CD14-positive monocyte (primary cell): ENCODE data around the gene MYL3. TPM values are rescaled to one million over a fixed set of nuclear protein-coding genes. Genes with fewer than 3 reads are reported as not detected.

ENCODE experiments used
- DNase-seq, 3 donors: peaks; one replicate each; pipeline ENCODE4 v3.0.0-alpha.2; 2011 to 2022
- H2AFZ ChIP-seq: 2 replicates; pipeline ENCODE4 v1.6.0; 2012; ENCODE audit warnings: mild to moderate bottlenecking, low read depth, low read length, inconsistent platforms; ENCODE audit not compliant: insufficient read depth, poor library complexity, severe bottlenecking
- H3K27ac ChIP-seq, 2 donors: 1 replicate in 1 of 2; 2 replicates in 1 of 2; pipeline ENCODE4 v1.5.1; 2012 to 2013; ENCODE audit warnings: low read length in 2 of 2, control low read depth in 1 of 2, inconsistent platforms in 1 of 2, low read depth in 1 of 2, mild to moderate bottlenecking in 1 of 2
- H3K27me3 ChIP-seq, 2 donors: one replicate each; pipeline versions ENCODE4 v1.6.0 to v1.6.1; 2011 to 2013; ENCODE audit warnings: low read length in 2 of 2; ENCODE audit not compliant: control insufficient read depth in 2 of 2, insufficient read depth in 2 of 2
- H3K36me3 ChIP-seq, 2 donors: replicated peaks in 1 of 2; 1 replicate in 1 of 2; 2 replicates in 1 of 2; pipeline versions ENCODE4 v1.5.1 to v1.6.1; 2012 to 2013; ENCODE audit warnings: low read length in 2 of 2, control low read depth in 1 of 2, inconsistent platforms in 1 of 2, mild to moderate bottlenecking in 1 of 2; ENCODE audit not compliant: insufficient read depth in 2 of 2, control insufficient read depth in 1 of 2
- H3K4me1 ChIP-seq, 2 donors: 1 replicate in 1 of 2; 2 replicates in 1 of 2; pipeline versions ENCODE4 v1.5.1 to v1.6.1; 2012 to 2013; ENCODE audit warnings: low read length in 2 of 2, control low read depth in 1 of 2, inconsistent platforms in 1 of 2, mild to moderate bottlenecking in 1 of 2, moderate library complexity in 1 of 2; ENCODE audit not compliant: insufficient read depth in 2 of 2, control insufficient read depth in 1 of 2
- H3K4me2 ChIP-seq: replicated peaks from 2 replicates; pipeline ENCODE3; 2012; ENCODE audit warnings: low read length, moderate library complexity, mild to moderate bottlenecking; ENCODE audit not compliant: poor library complexity, severe bottlenecking; ENCODE audit errors: extremely low read depth
- H3K4me3 ChIP-seq, 3 experiments: fragments of 200-600 bp in 1 of 3; sonication (generic) in 1 of 3; replicated peaks in 1 of 3; 1 replicate in 2 of 3; 2 replicates in 1 of 3; pipeline ENCODE4 v1.5.1; 2011 to 2013; ENCODE audit warnings: low read length in 3 of 3, mild to moderate bottlenecking in 3 of 3, control low read depth in 2 of 3, low read depth in 2 of 3, inconsistent platforms in 1 of 3, moderate library complexity in 1 of 3
- H3K79me2 ChIP-seq: 2 replicates; pipeline ENCODE4 v1.6.0; 2012; ENCODE audit warnings: mild to moderate bottlenecking, control low read depth, inconsistent platforms, low read length, moderate library complexity; ENCODE audit not compliant: insufficient read depth
- H3K9ac ChIP-seq: 2 replicates; pipeline ENCODE4 v1.6.0; 2017; ENCODE audit warnings: low read length, mild to moderate bottlenecking; ENCODE audit not compliant: insufficient read depth, poor library complexity, severe bottlenecking
- H3K9me3 ChIP-seq, 2 donors: replicated peaks in 1 of 2; 1 replicate in 1 of 2; 2 replicates in 1 of 2; pipeline versions ENCODE4 v1.5.1 to v1.6.1; 2012 to 2013; ENCODE audit warnings: low read length in 2 of 2, control low read depth in 1 of 2; ENCODE audit not compliant: control insufficient read depth in 1 of 2, insufficient read depth in 1 of 2
- H4K20me1 ChIP-seq: 2 replicates; pipeline ENCODE4 v1.6.0; 2012; ENCODE audit warnings: mild to moderate bottlenecking, low read length, control low read depth, moderate library complexity; ENCODE audit not compliant: insufficient read depth
- H3K27ac Mint-ChIP-seq, 7 donors: one replicate each; pipeline ENCODE4 v1.8.0; 2020; ENCODE audit warnings: mild to moderate bottlenecking in 7 of 7, mixed read lengths in 7 of 7, moderate library complexity in 6 of 7, inconsistent platforms in 2 of 7
- H3K27me3 Mint-ChIP-seq, 3 donors: one replicate each; pipeline ENCODE4 v1.8.0; 2021 to 2022; ENCODE audit warnings: low read depth in 3 of 3, mild to moderate bottlenecking in 3 of 3, mixed read lengths in 3 of 3, moderate library complexity in 3 of 3, inconsistent platforms in 1 of 3
- H3K36me3 Mint-ChIP-seq, 2 donors: one replicate each; pipeline ENCODE4 v1.8.0; 2020; ENCODE audit warnings: mixed read lengths in 2 of 2, inconsistent platforms in 1 of 2, mild to moderate bottlenecking in 1 of 2
- H3K4me1 Mint-ChIP-seq: one replicate; pipeline ENCODE4 v1.8.0; 2020; ENCODE audit warnings: mild to moderate bottlenecking, mixed read lengths
- H3K4me3 Mint-ChIP-seq, 2 donors: one replicate each; pipeline ENCODE4 v1.8.0; 2020; ENCODE audit warnings: mild to moderate bottlenecking in 2 of 2, mixed read lengths in 2 of 2, moderate library complexity in 1 of 2
- H3K9me3 Mint-ChIP-seq, 7 donors: one replicate each; pipeline ENCODE4 v1.8.0; 2020 to 2022; ENCODE audit warnings: mixed read lengths in 7 of 7, mild to moderate bottlenecking in 6 of 7, moderate library complexity in 6 of 7, inconsistent platforms in 2 of 7
- CTCF ChIP-seq: fragments of 200-600 bp; IDR thresholded peaks from one replicate; pipeline ENCODE4 v1.8.0; 2022; ENCODE audit warnings: antibody characterized with exemption, mild to moderate bottlenecking
- WGBS: methylation state at CpG from one replicate; pipeline ENCODE4 v1.1.5; 2013; ENCODE audit warnings: missing lambda C conversion rate; ENCODE audit not compliant: insufficient coverage; 5-methylcytosine and 5-hydroxymethylcytosine counted together
- intact Hi-C, 2 donors: fragments of 100-400 bp; cut with micrococcal nuclease; formaldehyde crosslinking; loops; one replicate each; pipeline versions ENCODE4 v1.15.0 to v1.15.1; 2023
- polyA plus RNA-seq, 3 donors: library from polyadenylated mRNA; depleted of rRNA in 1 of 3; unstranded in 2 of 3; stranded (reverse) in 1 of 3; fragments of 300-500 nt in 2 of 3; fragments of >200 nt in 1 of 3; fragmentation: Illumina TruSeq in 2 of 3; gene quantifications; 1 replicate in 2 of 3; 2 replicates in 1 of 3; pipeline ENCODE4 v1.2.3, GENCODE V29; 2012 to 2021

The MYL3 gene
- polyA plus RNA-seq, 3 donors = not detected

DNA sequence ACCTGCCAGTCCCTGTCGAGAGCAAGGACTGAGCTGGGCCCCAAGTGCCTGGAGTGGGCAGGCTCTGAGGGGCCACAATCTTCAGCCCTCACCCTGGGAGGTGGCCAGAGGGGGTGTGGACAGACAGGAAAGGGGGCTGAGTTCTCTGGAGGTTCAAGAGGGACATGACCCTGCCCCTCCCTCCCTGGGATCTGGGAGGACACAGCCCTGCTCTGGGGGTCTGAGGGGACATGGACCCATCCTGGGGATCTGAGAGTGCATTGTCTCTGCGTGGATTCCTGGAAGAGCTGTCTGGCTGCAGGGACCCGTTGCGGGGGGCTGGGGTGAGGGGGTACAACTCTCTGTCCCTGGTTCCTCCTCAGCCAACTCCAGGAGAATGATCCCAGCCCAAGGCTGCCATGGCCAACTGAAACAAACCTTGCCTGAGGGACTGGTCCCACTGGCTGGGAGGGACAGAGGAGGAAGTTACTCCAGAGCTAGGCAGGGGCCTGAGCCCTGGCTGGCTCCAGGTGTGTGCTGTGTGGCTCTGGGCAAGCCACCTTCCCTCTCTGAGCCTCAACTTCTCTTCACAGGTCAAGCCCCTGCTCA lies 43.3 kb upstream of the MYL3 start:
- Mint-ChIP-seq H3K27me3 (peaks cover 2 to 5% (median 3%) of the 10 kb centered on the region in 3 donors), H3K36me3 (no peaks in the 10 kb centered on the region), H3K4me1 (peaks cover 22% of the 10 kb centered on the region), H3K27ac (peak overlapping the region in 1 of 7 donors; percentile 22), H3K4me3 (no peak overlapping the region), H3K9me3 (peaks cover 0 to 1% (median 0%) of the 10 kb centered on the region in 7 donors)
- H4K20me1 ChIP-seq = no peaks in the 10 kb centered on the region
- H3K4me1 ChIP-seq = peaks cover 14 to 30% of the 10 kb centered on the region in 2 donors
- no peak overlapping the region for H3K4me3 ChIP-seq
- no peaks in the 10 kb centered on the region for H3K9me3 ChIP-seq
- TF ChIP-seq CTCF = no peak
- H3K9ac ChIP-seq = no peak overlapping the region
- H3K27ac ChIP-seq = no peak overlapping the region
- H2AFZ ChIP-seq = no peak overlapping the region
- WGBS = 70% methylated on average over 4 of the region's 4 CpGs
- H3K4me2 ChIP-seq = no peak overlapping the region
- no peaks in the 10 kb centered on the region for H3K79me2 ChIP-seq
- no peak for DNase-seq
- intact Hi-C loops = loop anchor here in 1 of 2 donors (5.0 kb wide), 2 partner anchors 39 to 199 kb away; no protein-coding TSS in a partner anchor
- peaks cover 0 to 3% of the 10 kb centered on the region in 2 donors for H3K27me3 ChIP-seq
- H3K36me3 ChIP-seq = no peaks in the 10 kb centered on the region

DNA sequence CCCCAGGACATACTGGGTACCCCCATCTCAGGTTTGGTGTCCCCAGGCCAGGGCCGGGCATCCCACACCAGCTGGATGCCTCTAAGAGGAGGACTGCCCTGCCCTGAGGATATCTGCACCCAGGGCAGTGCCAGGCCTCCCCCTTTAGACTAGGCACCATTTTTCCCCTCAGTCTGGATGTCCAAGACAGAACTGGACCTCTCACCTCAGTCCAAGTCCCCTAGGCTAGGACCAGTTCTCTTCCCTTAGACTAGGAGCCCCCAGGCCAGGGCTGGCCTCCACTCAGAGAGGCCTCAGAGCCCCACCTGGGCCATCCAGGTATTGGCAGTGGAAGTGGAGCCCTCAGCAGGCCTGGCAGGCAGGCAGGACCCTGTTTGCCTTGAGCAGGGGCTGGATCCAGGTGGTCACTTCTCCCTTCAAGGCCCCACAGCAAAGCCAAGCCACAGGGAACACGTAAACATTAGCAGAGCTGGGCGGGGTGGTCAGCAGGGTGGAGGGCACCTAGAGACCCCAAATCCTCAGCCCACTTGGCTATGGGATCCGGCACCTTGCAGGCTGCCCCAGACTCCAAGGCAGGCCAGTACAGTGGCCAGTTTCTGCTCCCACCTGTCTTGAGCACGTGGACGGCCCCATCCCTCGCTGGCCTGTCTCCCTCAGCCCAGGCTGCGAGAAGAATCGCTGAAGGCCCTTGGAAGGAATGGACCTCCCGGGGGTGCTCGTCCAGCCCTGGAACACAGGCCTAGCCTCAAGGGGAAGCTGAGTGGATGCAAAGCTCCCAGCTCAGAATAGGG lies 42.6 kb upstream of the MYL3 start:
- H3K9me3 Mint-ChIP-seq = peaks cover 0 to 1% (median 0%) of the 10 kb centered on the region in 7 donors
- TF ChIP-seq CTCF = no peak
- H3K36me3 ChIP-seq = no peaks in the 10 kb centered on the region
- H3K9me3 ChIP-seq = no peaks in the 10 kb centered on the region
- H3K27ac ChIP-seq = no peak overlapping the region
- DNase-seq = no peak
- H3K27ac Mint-ChIP-seq = no peak overlapping the region
- no peak overlapping the region for H2AFZ ChIP-seq
- H3K4me2 ChIP-seq = no peak overlapping the region
- H3K4me1 ChIP-seq = peaks cover 14 to 30% of the 10 kb centered on the region in 2 donors
- peaks cover 2 to 5% (median 3%) of the 10 kb centered on the region in 3 donors for H3K27me3 Mint-ChIP-seq
- no peak overlapping the region for H3K4me3 Mint-ChIP-seq
- H3K4me3 ChIP-seq = no peak overlapping the region
- H3K27me3 ChIP-seq = peaks cover 0 to 3% of the 10 kb centered on the region in 2 donors
- H4K20me1 ChIP-seq = no peaks in the 10 kb centered on the region
- no peaks in the 10 kb centered on the region for H3K36me3 Mint-ChIP-seq
- intact Hi-C loops = loop anchor here in 1 of 2 donors (5.0 kb wide), 2 partner anchors 39 to 199 kb away; no protein-coding TSS in a partner anchor
- no peak overlapping the region for H3K9ac ChIP-seq
- no peaks in the 10 kb centered on the region for H3K79me2 ChIP-seq
- peaks cover 22% of the 10 kb centered on the region for H3K4me1 Mint-ChIP-seq
- 92% methylated on average over 11 of the region's 11 CpGs for WGBS
